ENCODE data around the gene EIF4E2.

DNA sequence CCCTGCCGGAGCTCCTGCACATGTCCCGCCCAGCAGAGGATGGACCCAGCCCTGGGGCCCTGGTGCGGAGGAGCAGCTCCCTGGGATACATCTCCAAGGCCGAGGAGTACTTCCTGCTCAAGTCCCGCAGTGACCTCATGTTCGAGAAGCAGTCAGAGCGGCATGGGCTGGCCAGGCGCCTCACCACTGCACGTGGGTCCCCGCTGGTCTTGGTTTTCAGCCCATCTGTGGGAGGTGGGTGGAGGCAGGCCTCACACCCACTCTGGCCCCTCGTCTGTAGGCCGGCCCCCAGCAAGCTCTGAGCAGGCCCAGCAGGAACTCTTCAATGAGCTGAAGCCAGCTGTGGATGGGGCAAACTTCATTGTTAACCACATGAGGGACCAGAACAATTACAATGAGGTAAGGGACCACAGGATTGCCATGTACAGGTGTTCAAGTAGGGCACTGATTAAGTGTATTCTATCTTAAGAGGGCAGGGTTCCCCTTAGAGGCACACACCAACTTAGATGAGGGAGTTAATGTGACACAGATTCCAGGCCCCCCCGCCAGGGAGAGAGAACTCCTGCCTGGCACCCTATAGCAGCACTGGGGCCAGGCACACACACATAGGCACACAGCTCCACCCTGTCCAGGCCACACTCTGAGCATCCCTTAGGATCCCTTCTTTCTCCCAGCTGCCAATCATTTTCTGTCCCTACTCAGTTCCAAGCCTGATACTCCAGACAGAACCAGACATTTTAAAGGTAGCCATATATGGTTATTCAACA lies 16.4 kb upstream of the EIF4E2 start:
- no peak for TF ChIP-seq CREB1 (CRISPR knock-in tag; IDR thresholded peaks at IDR 0.05)
- TF ChIP-seq, protein P1, sequence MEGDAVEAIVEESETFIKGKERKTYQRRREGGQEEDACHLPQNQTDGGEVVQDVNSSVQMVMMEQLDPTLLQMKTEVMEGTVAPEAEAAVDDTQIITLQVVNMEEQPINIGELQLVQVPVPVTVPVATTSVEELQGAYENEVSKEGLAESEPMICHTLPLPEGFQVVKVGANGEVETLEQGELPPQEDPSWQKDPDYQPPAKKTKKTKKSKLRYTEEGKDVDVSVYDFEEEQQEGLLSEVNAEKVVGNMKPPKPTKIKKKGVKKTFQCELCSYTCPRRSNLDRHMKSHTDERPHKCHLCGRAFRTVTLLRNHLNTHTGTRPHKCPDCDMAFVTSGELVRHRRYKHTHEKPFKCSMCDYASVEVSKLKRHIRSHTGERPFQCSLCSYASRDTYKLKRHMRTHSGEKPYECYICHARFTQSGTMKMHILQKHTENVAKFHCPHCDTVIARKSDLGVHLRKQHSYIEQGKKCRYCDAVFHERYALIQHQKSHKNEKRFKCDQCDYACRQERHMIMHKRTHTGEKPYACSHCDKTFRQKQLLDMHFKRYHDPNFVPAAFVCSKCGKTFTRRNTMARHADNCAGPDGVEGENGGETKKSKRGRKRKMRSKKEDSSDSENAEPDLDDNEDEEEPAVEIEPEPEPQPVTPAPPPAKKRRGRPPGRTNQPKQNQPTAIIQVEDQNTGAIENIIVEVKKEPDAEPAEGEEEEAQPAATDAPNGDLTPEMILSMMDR (IDR thresholded peaks at IDR 0.05), result no peak
- no peak for TF ChIP-seq FOXK1 (CRISPR knock-in tag; IDR thresholded peaks at IDR 0.05)
- TF ChIP-seq ZNF138 (CRISPR knock-in tag; conservative IDR thresholded peaks at IDR 0.05), result no peak
- no peak for TF ChIP-seq RELA (CRISPR knock-in tag; IDR thresholded peaks at IDR 0.05; ENCODE audit: borderline replicate concordance)
- no peak for TF ChIP-seq GABPB1 (CRISPR knock-in tag; IDR thresholded peaks at IDR 0.05)
- TF ChIP-seq, protein P2, sequence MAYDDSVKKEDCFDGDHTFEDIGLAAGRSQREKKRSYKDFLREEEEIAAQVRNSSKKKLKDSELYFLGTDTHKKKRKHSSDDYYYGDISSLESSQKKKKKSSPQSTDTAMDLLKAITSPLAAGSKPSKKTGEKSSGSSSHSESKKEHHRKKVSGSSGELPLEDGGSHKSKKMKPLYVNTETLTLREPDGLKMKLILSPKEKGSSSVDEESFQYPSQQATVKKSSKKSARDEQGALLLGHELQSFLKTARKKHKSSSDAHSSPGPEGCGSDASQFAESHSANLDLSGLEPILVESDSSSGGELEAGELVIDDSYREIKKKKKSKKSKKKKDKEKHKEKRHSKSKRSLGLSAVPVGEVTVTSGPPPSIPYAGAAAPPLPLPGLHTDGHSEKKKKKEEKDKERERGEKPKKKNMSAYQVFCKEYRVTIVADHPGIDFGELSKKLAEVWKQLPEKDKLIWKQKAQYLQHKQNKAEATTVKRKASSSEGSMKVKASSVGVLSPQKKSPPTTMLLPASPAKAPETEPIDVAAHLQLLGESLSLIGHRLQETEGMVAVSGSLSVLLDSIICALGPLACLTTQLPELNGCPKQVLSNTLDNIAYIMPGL (CRISPR knock-in tag; IDR thresholded peaks at IDR 0.05), result no peak
- no peak for TF ChIP-seq NR2C2 (CRISPR knock-in tag; IDR thresholded peaks at IDR 0.05)
- TF ChIP-seq, protein P3, sequence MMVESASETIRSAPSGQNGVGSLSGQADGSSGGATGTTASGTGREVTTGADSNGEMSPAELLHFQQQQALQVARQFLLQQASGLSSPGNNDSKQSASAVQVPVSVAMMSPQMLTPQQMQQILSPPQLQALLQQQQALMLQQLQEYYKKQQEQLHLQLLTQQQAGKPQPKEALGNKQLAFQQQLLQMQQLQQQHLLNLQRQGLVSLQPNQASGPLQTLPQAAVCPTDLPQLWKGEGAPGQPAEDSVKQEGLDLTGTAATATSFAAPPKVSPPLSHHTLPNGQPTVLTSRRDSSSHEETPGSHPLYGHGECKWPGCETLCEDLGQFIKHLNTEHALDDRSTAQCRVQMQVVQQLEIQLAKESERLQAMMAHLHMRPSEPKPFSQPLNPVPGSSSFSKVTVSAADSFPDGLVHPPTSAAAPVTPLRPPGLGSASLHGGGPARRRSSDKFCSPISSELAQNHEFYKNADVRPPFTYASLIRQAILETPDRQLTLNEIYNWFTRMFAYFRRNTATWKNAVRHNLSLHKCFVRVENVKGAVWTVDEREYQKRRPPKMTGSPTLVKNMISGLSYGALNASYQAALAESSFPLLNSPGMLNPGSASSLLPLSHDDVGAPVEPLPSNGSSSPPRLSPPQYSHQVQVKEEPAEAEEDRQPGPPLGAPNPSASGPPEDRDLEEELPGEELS (CRISPR knock-in tag; IDR thresholded peaks at IDR 0.05), result no peak
- TF ChIP-seq, protein P4, sequence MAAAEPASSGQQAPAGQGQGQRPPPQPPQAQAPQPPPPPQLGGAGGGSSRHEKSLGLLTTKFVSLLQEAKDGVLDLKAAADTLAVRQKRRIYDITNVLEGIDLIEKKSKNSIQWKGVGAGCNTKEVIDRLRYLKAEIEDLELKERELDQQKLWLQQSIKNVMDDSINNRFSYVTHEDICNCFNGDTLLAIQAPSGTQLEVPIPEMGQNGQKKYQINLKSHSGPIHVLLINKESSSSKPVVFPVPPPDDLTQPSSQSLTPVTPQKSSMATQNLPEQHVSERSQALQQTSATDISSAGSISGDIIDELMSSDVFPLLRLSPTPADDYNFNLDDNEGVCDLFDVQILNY (CRISPR knock-in tag; IDR thresholded peaks at IDR 0.05), result no peak
- TF ChIP-seq NFYB (CRISPR knock-in tag; conservative IDR thresholded peaks at IDR 0.05; ENCODE audit: low read depth), result no peak
- no peak for TF ChIP-seq ETV6 (CRISPR knock-in tag; IDR thresholded peaks at IDR 0.05)
- no peak for TF ChIP-seq ATF1 (CRISPR knock-in tag; IDR thresholded peaks at IDR 0.05)
- no peak for TF ChIP-seq ZNF232 (CRISPR knock-in tag; IDR thresholded peaks at IDR 0.05)

Data from WTC11 (cell line).